SU-DHL-6 (cell line): Measurements from ENCODE around the gene NDUFS6.

Source experiments
- H2AFZ ChIP-seq: fragments of 200-600 bp; sonication (generic); 2 replicates; pipeline ENCODE4 v1.6.1; 2014; ENCODE audit warnings: low read depth, mild to moderate bottlenecking, moderate library complexity, mixed read lengths, antibody characterized with exemption, low read length; ENCODE audit not compliant: severe bottlenecking
- H3F3A ChIP-seq: fragments of 200-600 bp; shearing (Covaris generic); 2 replicates; pipeline ENCODE4 v1.6.0; 2016; ENCODE audit warnings: antibody characterized with exemption, mild to moderate bottlenecking; ENCODE audit not compliant: insufficient read depth
- H3K27ac ChIP-seq: fragments of 200-600 bp; sonication (generic); 2 replicates; pipeline ENCODE4 v1.5.1; 2016; ENCODE audit warnings: low read depth, mild to moderate bottlenecking, low read length, moderate library complexity, mixed read lengths
- H3K27me3 ChIP-seq: fragments of 200-600 bp; sonication (generic), shearing (Covaris generic); 2 replicates; pipeline ENCODE4 v1.6.0; 2014; ENCODE audit warnings: mild to moderate bottlenecking, low read length
- H3K36me3 ChIP-seq: fragments of 200-600 bp; sonication (generic); 2 replicates; pipeline ENCODE4 v1.6.1; 2014; ENCODE audit warnings: mild to moderate bottlenecking, low read length, mixed read lengths
- H3K4me2 ChIP-seq: fragments of 300-600, 200-600 bp; shearing (Covaris generic), sonication (generic); 2 replicates; pipeline ENCODE4 v1.6.0; 2014; ENCODE audit warnings: low read length, low read depth, mild to moderate bottlenecking; ENCODE audit not compliant: poor library complexity, severe bottlenecking
- H3K4me3 ChIP-seq: fragments of 200-600 bp; sonication (generic); 2 replicates; pipeline ENCODE4 v1.5.1; 2014; ENCODE audit warnings: antibody characterized with exemption, low read length, mild to moderate bottlenecking, mixed read lengths; ENCODE audit not compliant: insufficient read depth, poor library complexity, severe bottlenecking
- H3K79me2 ChIP-seq: fragments of 200-600 bp; sonication (generic); 2 replicates; pipeline ENCODE4 v1.6.1; 2014; ENCODE audit warnings: mild to moderate bottlenecking, low read length, moderate library complexity; ENCODE audit not compliant: insufficient read depth
- H3K9ac ChIP-seq: fragments of 200-600 bp; sonication (generic); 2 replicates; pipeline ENCODE4 v1.7.0; 2014; ENCODE audit warnings: mild to moderate bottlenecking, low read length
- H3K9me2 ChIP-seq: fragments of 200-600 bp; sonication (generic); replicated peaks from 2 replicates; pipeline ENCODE4 v1.6.1; 2014; ENCODE audit warnings: low read length; ENCODE audit not compliant: insufficient read depth
- H3K9me3 ChIP-seq: fragments of 200-600 bp; sonication (generic); 2 replicates; pipeline ENCODE4 v1.6.1; 2014; ENCODE audit warnings: low read length, mixed read lengths; ENCODE audit not compliant: insufficient read depth
- H4K20me1 ChIP-seq: fragments of 200-600 bp; sonication (generic); 2 replicates; pipeline ENCODE4 v1.6.1; 2014; ENCODE audit warnings: low read depth, mild to moderate bottlenecking, antibody characterized with exemption, low read length, moderate library complexity, mixed read lengths
- EZH2phosphoT487 ChIP-seq: fragments of 200-600 bp; sonication (generic), shearing (Covaris generic); conservative IDR thresholded peaks from 2 replicates; pipeline ENCODE4 v1.6.1; 2018; ENCODE audit warnings: mild to moderate bottlenecking, antibody characterized with exemption, low read length, moderate library complexity, mixed read lengths
- TF ChIP-seq, protein P1 (sequence below): fragments of 200-600 bp; sonication (generic); IDR thresholded peaks from one replicate; pipeline ENCODE4 v1.5.1; 2017; ENCODE audit warnings: antibody characterized with exemption, mild to moderate bottlenecking, low read length, moderate library complexity; ENCODE audit not compliant: insufficient read depth, poor library complexity, severe bottlenecking

NDUFS6 gene

DNA sequence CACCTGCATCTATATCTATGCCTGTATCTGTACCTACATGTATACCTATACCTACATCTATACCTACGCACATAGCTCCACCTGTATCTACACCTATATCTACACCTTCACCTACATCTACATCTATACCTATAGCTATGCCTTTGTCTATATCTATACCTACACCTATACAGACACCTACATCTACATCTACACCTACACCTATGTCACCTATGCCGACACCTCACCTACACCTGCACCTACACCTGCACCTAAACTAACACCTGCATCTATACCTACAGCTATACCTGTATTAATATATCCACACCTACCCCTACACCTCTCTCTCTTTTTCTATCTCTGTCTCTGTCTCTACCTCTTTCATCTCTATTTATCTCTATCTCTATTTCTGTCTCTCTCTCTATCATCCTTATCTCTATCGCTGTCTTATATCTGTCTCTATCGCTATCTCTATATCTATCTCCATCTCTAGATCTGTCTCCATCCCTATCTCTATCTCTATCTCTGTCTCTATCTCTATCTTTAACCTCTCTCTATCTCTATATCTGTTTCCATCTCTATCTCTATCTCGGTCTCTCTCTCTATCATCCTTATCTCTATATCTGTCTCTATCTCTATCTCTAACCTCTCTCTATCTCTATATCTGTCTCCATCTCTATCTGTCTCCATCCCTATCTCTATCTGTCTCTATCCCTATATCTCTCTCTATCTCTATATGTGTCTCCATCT lies 43.7 kb downstream of the NDUFS6 start:
- Histone ChIP-seq H3K4me2 (no peak overlapping the region), H3K4me3 (no peak overlapping the region), H3K9me3 (no peaks in the 10 kb centered on the region), H2AFZ (no peak overlapping the region), H3K27ac (no peak overlapping the region), H4K20me1 (no peaks in the 10 kb centered on the region), H3K27me3 (no peaks in the 10 kb centered on the region), H3F3A (no peaks in the 10 kb centered on the region), H3K9ac (no peak overlapping the region), H3K9me2 (no peaks in the 10 kb centered on the region), H3K36me3 (no peaks in the 10 kb centered on the region), H3K79me2 (no peaks in the 10 kb centered on the region)
- no peak for TF ChIP-seq EZH2phosphoT487
- TF ChIP-seq, protein P1, sequence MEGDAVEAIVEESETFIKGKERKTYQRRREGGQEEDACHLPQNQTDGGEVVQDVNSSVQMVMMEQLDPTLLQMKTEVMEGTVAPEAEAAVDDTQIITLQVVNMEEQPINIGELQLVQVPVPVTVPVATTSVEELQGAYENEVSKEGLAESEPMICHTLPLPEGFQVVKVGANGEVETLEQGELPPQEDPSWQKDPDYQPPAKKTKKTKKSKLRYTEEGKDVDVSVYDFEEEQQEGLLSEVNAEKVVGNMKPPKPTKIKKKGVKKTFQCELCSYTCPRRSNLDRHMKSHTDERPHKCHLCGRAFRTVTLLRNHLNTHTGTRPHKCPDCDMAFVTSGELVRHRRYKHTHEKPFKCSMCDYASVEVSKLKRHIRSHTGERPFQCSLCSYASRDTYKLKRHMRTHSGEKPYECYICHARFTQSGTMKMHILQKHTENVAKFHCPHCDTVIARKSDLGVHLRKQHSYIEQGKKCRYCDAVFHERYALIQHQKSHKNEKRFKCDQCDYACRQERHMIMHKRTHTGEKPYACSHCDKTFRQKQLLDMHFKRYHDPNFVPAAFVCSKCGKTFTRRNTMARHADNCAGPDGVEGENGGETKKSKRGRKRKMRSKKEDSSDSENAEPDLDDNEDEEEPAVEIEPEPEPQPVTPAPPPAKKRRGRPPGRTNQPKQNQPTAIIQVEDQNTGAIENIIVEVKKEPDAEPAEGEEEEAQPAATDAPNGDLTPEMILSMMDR: no peak

DNA sequence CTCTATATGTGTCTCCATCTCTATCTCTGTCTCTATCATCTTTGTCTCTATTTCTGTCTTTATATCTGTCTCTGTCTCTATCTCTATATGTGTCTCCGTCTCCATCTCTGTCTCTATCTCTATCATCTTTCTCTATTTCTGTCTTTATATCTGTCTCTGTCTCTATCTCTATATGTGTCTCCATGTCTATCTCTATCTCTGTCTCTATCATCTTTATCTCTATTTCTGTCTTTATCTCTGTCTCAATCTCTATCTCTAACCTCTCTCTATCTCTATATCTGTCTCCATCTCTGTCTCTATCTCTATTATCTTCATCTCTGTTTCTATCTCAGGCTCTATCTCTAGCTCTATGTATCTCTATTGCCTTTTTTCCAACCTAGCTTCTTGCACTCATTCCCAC lies 44.5 kb downstream of the NDUFS6 start:
- Histone ChIP-seq H3K9ac (no peak overlapping the region), H3K36me3 (no peaks in the 10 kb centered on the region), H3K4me3 (no peak overlapping the region), H3K4me2 (no peak overlapping the region), H4K20me1 (no peaks in the 10 kb centered on the region), H3K27me3 (no peaks in the 10 kb centered on the region), H3K27ac (no peak overlapping the region), H2AFZ (no peak overlapping the region), H3F3A (no peaks in the 10 kb centered on the region), H3K9me2 (no peaks in the 10 kb centered on the region), H3K79me2 (no peaks in the 10 kb centered on the region), H3K9me3 (no peaks in the 10 kb centered on the region)
- TF ChIP-seq, protein P1: no peak
- TF ChIP-seq EZH2phosphoT487: no peak

DNA sequence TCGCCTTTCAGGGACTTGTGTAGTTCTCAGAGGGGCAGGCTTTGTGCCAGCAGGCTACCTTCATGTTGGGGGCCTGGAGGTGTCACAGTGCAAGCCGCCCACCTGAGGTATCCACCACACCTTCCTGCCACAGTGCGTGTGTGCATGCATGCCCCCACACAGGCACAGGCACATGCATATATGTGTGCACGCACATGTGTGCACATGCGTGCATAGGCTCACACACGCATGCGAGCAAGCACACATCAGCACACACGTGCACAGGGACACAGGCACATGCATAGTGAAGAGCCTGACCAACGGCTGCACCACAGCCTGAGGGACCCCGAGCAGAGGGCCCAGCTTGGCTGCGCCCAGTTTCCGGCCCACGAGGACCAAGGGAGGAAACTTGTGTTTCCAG lies 45.4 kb downstream of the NDUFS6 start:
- Histone ChIP-seq H3K36me3 (no peaks in the 10 kb centered on the region), H4K20me1 (no peaks in the 10 kb centered on the region), H3F3A (no peaks in the 10 kb centered on the region), H3K79me2 (no peaks in the 10 kb centered on the region), H2AFZ (no peak overlapping the region), H3K9ac (no peak overlapping the region), H3K27me3 (no peaks in the 10 kb centered on the region), H3K4me3 (no peak overlapping the region), H3K4me2 (no peak overlapping the region), H3K27ac (no peak overlapping the region), H3K9me3 (no peaks in the 10 kb centered on the region), H3K9me2 (no peaks in the 10 kb centered on the region)
- TF ChIP-seq EZH2phosphoT487: no peak
- TF ChIP-seq, protein P1: no peak

DNA sequence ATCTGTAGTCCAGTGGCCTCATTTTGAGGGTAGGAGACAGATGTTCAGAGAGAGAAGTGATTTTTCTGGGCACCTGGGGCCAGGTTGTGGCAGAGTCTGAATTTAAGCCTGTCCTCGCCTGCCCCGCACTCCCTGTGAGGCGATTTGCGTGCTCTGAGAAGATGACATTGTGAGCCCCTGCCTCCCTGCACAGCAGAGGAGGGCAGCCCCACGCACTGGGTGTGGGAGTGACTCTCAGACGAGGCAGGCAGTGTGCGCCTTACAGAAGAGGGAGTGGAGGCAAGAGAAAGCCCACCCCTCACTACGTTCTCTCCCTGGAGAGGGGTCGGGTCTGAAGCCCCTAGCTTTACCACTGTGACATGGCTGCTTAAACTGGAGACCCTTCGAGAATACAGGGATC lies 45.8 kb downstream of the NDUFS6 start:
- no peaks in the 10 kb centered on the region for H3K9me3 ChIP-seq
- no peak overlapping the region for H3K4me2 ChIP-seq
- H3K27ac ChIP-seq: no peak overlapping the region
- TF ChIP-seq, protein P1: no peak
- TF ChIP-seq EZH2phosphoT487: no peak
- H3K36me3 ChIP-seq: no peaks in the 10 kb centered on the region
- H4K20me1 ChIP-seq: no peaks in the 10 kb centered on the region
- H3K4me3 ChIP-seq: no peak overlapping the region
- no peak overlapping the region for H3K9ac ChIP-seq
- H3K27me3 ChIP-seq: no peaks in the 10 kb centered on the region
- no peak overlapping the region for H2AFZ ChIP-seq
- no peaks in the 10 kb centered on the region for H3F3A ChIP-seq
- no peaks in the 10 kb centered on the region for H3K79me2 ChIP-seq
- H3K9me2 ChIP-seq: no peaks in the 10 kb centered on the region
